Heart left ventricle (tissue), 16 donors: ENCODE measurements around the gene ZNF697. TPM values are rescaled to one million over a fixed set of nuclear protein-coding genes. Genes with fewer than 3 reads are reported as not detected.
A peak's percentile ranks its signal among the peaks of the same experiment; 100 is the strongest.

Experiments
- ATAC-seq, 4 donors: fragments of 200-7000 bp; cut with Tn5 transposase; one replicate each; pipeline ENCODE4 v1.9.1; 2020 to 2022; ENCODE audit warnings: moderate library complexity in 4 of 4, mild to moderate bottlenecking in 3 of 4, moderate number of reproducible peaks in 1 of 4
- DNase-seq, 5 donors: peaks; one replicate each; pipeline ENCODE4 v3.0.0-alpha.2; 2020
- H3K27ac ChIP-seq, 12 donors: fragments of 200-600 bp; sonication (generic) in 4 of 12; one replicate each; pipeline versions ENCODE4 v1.5.0 to v1.8.0; 2016 to 2022; ENCODE audit warnings: mild to moderate bottlenecking in 2 of 12
- H3K27me3 ChIP-seq, 9 donors: fragments of 200-600 bp; sonication (generic) in 2 of 9; one replicate each; pipeline versions ENCODE4 v1.5.1 to v1.8.0; 2016 to 2022; ENCODE audit warnings: mild to moderate bottlenecking in 3 of 9
- H3K36me3 ChIP-seq, 9 donors: fragments of 200-600 bp; sonication (generic) in 2 of 9; one replicate each; pipeline versions ENCODE4 v1.5.0 to v1.8.0; 2018 to 2022; ENCODE audit warnings: mild to moderate bottlenecking in 2 of 9
- H3K4me1 ChIP-seq, 12 donors: fragments of 200-600 bp; sonication (generic) in 4 of 12; one replicate each; pipeline versions ENCODE4 v1.5.0 to v1.8.0; 2016 to 2022; ENCODE audit warnings: mild to moderate bottlenecking in 3 of 12
- H3K4me3 ChIP-seq, 12 donors: fragments of 200-600 bp; sonication (generic) in 4 of 12; one replicate each; pipeline versions ENCODE4 v1.5.0 to v1.8.0; 2017 to 2022; ENCODE audit warnings: mild to moderate bottlenecking in 9 of 12, moderate library complexity in 4 of 12
- H3K9me3 ChIP-seq, 12 donors: fragments of 200-600 bp; sonication (generic) in 4 of 12; one replicate each; pipeline versions ENCODE4 v1.5.0 to v1.8.0; 2016 to 2022; ENCODE audit warnings: mild to moderate bottlenecking in 1 of 12
- CTCF ChIP-seq, 12 donors: fragments of 200-600 bp; sonication (generic) in 4 of 12; IDR thresholded peaks; one replicate each; pipeline versions ENCODE4 v1.5.0 to v1.8.0; 2018 to 2022; ENCODE audit warnings: antibody characterized with exemption in 12 of 12, mild to moderate bottlenecking in 5 of 12
- POLR2A ChIP-seq, 2 donors: fragments of 450-650 bp; IDR thresholded peaks; one replicate each; pipeline ENCODE4 v1.6.1; 2017; ENCODE audit warnings: antibody characterized with exemption in 2 of 2, mild to moderate bottlenecking in 2 of 2, moderate library complexity in 2 of 2
- WGBS, 4 donors: extraction: QIAGEN DNeasy Blood & Tissue Kit in 2 of 4; methylation state at CpG; one replicate each; pipeline versions ENCODE4 v1.1.5 to v1.1.7; 2013 to 2018; 5-methylcytosine and 5-hydroxymethylcytosine counted together
- intact Hi-C, 10 donors: fragments of 100-400 bp; cut with DNase I; formaldehyde crosslinking; loops; one replicate each; pipeline versions ENCODE4 v1.11.1 to v1.14.2; 2022
- polyA plus RNA-seq, 2 donors: library from polyadenylated mRNA; stranded (reverse); fragments of 200-250 nt; gene quantifications; one replicate each; pipeline ENCODE4 v1.2.3, GENCODE V29; 2013
- total RNA-seq, 9 donors: library from RNA; depleted of rRNA in 2 of 9; stranded (reverse); fragments of >200 nt in 2 of 9; fragmentation: NEBNext Ultra II Directional in 3 of 9; extraction: Animal tissue kit (Norgen Biotek cat#: 25700) in 3 of 9; gene quantifications; one replicate each; pipeline versions ENCODE4 v1.1.0 to v1.2.4, GENCODE V29; 2016 to 2023
- donor health status: ischemic (EF 13 %, LVEDD 7.1; RV severe dilation, severe dysfunction).
- donor health status: healthy with polysubstance abuse.
- donor health status: DM: no; HTN: yes; CAD: no.
- donor health status: DM: no; HTN: no; CAD: no.
- donor health status: ischemic (EF 25% LVEDD 6.9; RV normal size, moderate dysfunction).
- donor health status: ischemic (EF 25% LVEDD 5.7; RV mildly dilated, moderate dysfunction).
- donor health status: healthy.
- donor health status: DM: yes; HTN: yes; CAD: no.
- donor health status: ischemic (EF 35%, LVEDD 5.7; RV mildly dilated, moderate dysfunction).
- donor health status: nonischemic (EF 11% LVEDD 7.7; RV severe dilation, severe dysfunction).
- donor health status: DM: yes; HTN: yes; CAD: no.
- donor health status: PGD.
- donor health status: ischemic (EF 29% LVEDD 5.4; RV normal size, mild dysfunction).
- donor health status: nonischemic (EF 23%, LVEDD 6.1; RV moderate dilation, normal function).

The ZNF697 gene
- total and polyA plus RNA-seq, 11 donors, result 2.8 to 14.0 (median 10.1) TPM

GRCh38 chr1:119674835-119675289, 26.8 kb upstream of the ZNF697 start:
- intact Hi-C loops, result loop anchor here in 4 of 10 donors (1.0 to 5.0 kb wide), 5 partner anchors 61 to 128 kb away; no protein-coding TSS in a partner anchor
- peak in 2 of 5 donors; percentile 47 to 54 for DNase-seq
- no peaks in the 10 kb centered on the region for H3K27me3 ChIP-seq
- peak overlapping the region in 3 of 12 donors; percentile 47 to 70 (median 60) for H3K27ac ChIP-seq
- peaks cover 0 to 21% (median 8%) of the 10 kb centered on the region in 12 donors for H3K4me1 ChIP-seq
- H3K4me3 ChIP-seq, result peak overlapping the region in 8 of 12 donors; percentile 7 to 62 (median 46)
- ATAC-seq, result peak in 3 of 4 donors; percentile 59 to 84 (median 72)
- H3K36me3 ChIP-seq, result no peaks in the 10 kb centered on the region
- 41 to 81% (median 67%) methylated on average over 5 to 6 of the region's 6 CpGs for WGBS, 4 donors
- TF ChIP-seq CTCF (IDR thresholded peaks at IDR 0.05) (peak in 8 of 12 donors; percentile 34 to 67 (median 50)), POLR2A (IDR thresholded peaks at IDR 0.05) (no peak)
- no peaks in the 10 kb centered on the region for H3K9me3 ChIP-seq

- no peak for TF ChIP-seq POLR2A (IDR thresholded peaks at IDR 0.05)
- WGBS, 4 donors, result 72 to 80% (median 75%) methylated on average over 4 of the region's 4 CpGs
- intact Hi-C loops, result loop anchor here in 1 of 10 donors (2.0 kb wide), 1 partner anchor 61 kb away; no protein-coding TSS in a partner anchor
Measured at GRCh38 chr1:119674111-119674526, 26.1 kb upstream of the ZNF697 start.

GRCh38 chr1:119673171-119673940, 25.3 kb upstream of the ZNF697 start:
- 88 to 93% (median 90%) methylated on average over 4 of the region's 4 CpGs for WGBS, 4 donors
- ATAC-seq, result no peak
- Histone ChIP-seq H3K9me3 (no peaks in the 10 kb centered on the region), H3K4me3 (no peak overlapping the region), H3K36me3 (no peaks in the 10 kb centered on the region), H3K27ac (peak overlapping the region in 4 of 12 donors; percentile 6 to 56 (median 28)), H3K4me1 (peaks cover 0 to 21% (median 8%) of the 10 kb centered on the region in 12 donors), H3K27me3 (no peaks in the 10 kb centered on the region)
- no peak for DNase-seq
- intact Hi-C loops, result no loop called here
- TF ChIP-seq POLR2A (IDR thresholded peaks at IDR 0.05) (no peak), CTCF (IDR thresholded peaks at IDR 0.05) (no peak)

More at GRCh38 chr1:119674111-119674526, 26.1 kb upstream of the ZNF697 start:
- Histone ChIP-seq H3K4me1 (peaks cover 0 to 21% (median 8%) of the 10 kb centered on the region in 12 donors), H3K27ac (peak overlapping the region in 4 of 12 donors; percentile 6 to 56 (median 28)), H3K9me3 (no peaks in the 10 kb centered on the region), H3K36me3 (no peaks in the 10 kb centered on the region), H3K27me3 (no peaks in the 10 kb centered on the region), H3K4me3 (no peak overlapping the region)
- no peak for ATAC-seq
- no peak for DNase-seq

GRCh38 chr1:119670898-119671297, 22.8 kb upstream of the ZNF697 start:
- H3K4me3 ChIP-seq, result no peak overlapping the region
- H3K27me3 ChIP-seq, result no peaks in the 10 kb centered on the region
- 96 to 99% (median 98%) methylated on average over 2 of the region's 2 CpGs for WGBS, 4 donors
- H3K27ac ChIP-seq, result no peak overlapping the region
- TF ChIP-seq POLR2A (IDR thresholded peaks at IDR 0.05) (no peak), CTCF (IDR thresholded peaks at IDR 0.05) (no peak)
- peaks cover 0 to 21% (median 7%) of the 10 kb centered on the region in 12 donors for H3K4me1 ChIP-seq
- intact Hi-C loops, result no loop called here
- no peaks in the 10 kb centered on the region for H3K36me3 ChIP-seq
- ATAC-seq, result no peak
- no peaks in the 10 kb centered on the region for H3K9me3 ChIP-seq
- DNase-seq, result no peak
